Suprapubic skin (tissue), 4 donors: ENCODE data around the gene IGSF9.

Experiments
- EP300 ChIP-seq: sonication (generic); formaldehyde crosslinking; IDR thresholded peaks from one replicate; pipeline ENCODE4 v1.6.1; 2017; ENCODE audit warnings: antibody characterized with exemption
- POLR2A ChIP-seq, 2 donors: fragments of 450-650 bp; IDR thresholded peaks; one replicate each; pipeline ENCODE4 v1.6.1; 2017; ENCODE audit warnings: antibody characterized with exemption in 2 of 2, mild to moderate bottlenecking in 2 of 2, moderate library complexity in 2 of 2
- POLR2AphosphoS5 ChIP-seq, 3 donors: sonication (generic); formaldehyde crosslinking; IDR thresholded peaks; one replicate each; pipeline ENCODE4 v1.6.1; 2017; ENCODE audit warnings: antibody characterized with exemption in 3 of 3
- TF ChIP-seq, protein P1 (sequence below), 2 donors: fragments of 200-600 bp in 1 of 2; fragments of 450-650 bp in 1 of 2; sonication (generic) in 1 of 2; IDR thresholded peaks; one replicate each; pipeline ENCODE4 v1.5.1; 2016 to 2019; ENCODE audit warnings: antibody characterized with exemption in 2 of 2, mild to moderate bottlenecking in 1 of 2, moderate library complexity in 1 of 2

DNA sequence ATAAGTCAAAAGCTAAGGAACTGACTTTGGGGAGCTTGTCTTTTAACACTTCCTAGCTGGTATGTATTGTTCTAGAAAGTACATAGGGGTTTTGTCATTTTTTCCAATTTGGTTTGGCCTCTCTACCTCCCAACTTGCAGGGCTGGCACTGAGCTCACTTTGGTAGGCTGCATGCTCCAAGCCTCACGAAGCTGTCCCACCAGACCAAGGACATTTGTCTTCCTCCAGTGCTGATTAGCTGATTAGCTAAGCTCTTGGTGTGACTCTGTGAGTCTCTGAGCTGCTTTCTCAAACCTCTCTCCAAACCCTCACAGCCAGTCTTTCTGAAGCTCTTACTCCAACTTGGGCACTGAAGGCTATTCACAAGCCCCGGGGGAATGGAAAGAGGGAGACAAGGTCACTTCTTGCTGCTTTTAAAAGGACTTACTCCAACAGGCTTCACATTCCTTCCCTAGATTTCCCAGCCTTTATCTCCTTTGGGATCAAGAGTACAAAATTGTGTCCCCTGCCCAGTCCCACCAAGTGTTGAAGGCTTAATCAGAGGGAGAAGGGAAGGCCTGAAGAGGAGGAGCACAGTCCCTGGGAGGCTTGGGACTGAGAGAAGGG is 44.6 kb downstream of the IGSF9 start:
- TF ChIP-seq, protein P1, sequence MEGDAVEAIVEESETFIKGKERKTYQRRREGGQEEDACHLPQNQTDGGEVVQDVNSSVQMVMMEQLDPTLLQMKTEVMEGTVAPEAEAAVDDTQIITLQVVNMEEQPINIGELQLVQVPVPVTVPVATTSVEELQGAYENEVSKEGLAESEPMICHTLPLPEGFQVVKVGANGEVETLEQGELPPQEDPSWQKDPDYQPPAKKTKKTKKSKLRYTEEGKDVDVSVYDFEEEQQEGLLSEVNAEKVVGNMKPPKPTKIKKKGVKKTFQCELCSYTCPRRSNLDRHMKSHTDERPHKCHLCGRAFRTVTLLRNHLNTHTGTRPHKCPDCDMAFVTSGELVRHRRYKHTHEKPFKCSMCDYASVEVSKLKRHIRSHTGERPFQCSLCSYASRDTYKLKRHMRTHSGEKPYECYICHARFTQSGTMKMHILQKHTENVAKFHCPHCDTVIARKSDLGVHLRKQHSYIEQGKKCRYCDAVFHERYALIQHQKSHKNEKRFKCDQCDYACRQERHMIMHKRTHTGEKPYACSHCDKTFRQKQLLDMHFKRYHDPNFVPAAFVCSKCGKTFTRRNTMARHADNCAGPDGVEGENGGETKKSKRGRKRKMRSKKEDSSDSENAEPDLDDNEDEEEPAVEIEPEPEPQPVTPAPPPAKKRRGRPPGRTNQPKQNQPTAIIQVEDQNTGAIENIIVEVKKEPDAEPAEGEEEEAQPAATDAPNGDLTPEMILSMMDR (IDR thresholded peaks at IDR 0.05), result no peak
- TF ChIP-seq POLR2A (IDR thresholded peaks at IDR 0.05), result no peak
- TF ChIP-seq EP300, result no peak
- TF ChIP-seq POLR2AphosphoS5 (IDR thresholded peaks at IDR 0.05), result no peak
